GM19035 (cell line): Measurements from ENCODE around the gene PCDH9.

Experiments used
- ATAC-seq: cut with Tn5 transposase; IDR thresholded peaks from one replicate; pipeline ENCODE4 v1.9.1; 2021; ENCODE audit not compliant: unreplicated experiment

Gene PCDH9, protein sequence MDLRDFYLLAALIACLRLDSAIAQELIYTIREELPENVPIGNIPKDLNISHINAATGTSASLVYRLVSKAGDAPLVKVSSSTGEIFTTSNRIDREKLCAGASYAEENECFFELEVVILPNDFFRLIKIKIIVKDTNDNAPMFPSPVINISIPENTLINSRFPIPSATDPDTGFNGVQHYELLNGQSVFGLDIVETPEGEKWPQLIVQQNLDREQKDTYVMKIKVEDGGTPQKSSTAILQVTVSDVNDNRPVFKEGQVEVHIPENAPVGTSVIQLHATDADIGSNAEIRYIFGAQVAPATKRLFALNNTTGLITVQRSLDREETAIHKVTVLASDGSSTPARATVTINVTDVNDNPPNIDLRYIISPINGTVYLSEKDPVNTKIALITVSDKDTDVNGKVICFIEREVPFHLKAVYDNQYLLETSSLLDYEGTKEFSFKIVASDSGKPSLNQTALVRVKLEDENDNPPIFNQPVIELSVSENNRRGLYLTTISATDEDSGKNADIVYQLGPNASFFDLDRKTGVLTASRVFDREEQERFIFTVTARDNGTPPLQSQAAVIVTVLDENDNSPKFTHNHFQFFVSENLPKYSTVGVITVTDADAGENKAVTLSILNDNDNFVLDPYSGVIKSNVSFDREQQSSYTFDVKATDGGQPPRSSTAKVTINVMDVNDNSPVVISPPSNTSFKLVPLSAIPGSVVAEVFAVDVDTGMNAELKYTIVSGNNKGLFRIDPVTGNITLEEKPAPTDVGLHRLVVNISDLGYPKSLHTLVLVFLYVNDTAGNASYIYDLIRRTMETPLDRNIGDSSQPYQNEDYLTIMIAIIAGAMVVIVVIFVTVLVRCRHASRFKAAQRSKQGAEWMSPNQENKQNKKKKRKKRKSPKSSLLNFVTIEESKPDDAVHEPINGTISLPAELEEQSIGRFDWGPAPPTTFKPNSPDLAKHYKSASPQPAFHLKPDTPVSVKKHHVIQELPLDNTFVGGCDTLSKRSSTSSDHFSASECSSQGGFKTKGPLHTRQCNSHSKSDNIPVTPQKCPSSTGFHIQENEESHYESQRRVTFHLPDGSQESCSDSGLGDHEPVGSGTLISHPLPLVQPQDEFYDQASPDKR (N-terminal part only)

DNA sequence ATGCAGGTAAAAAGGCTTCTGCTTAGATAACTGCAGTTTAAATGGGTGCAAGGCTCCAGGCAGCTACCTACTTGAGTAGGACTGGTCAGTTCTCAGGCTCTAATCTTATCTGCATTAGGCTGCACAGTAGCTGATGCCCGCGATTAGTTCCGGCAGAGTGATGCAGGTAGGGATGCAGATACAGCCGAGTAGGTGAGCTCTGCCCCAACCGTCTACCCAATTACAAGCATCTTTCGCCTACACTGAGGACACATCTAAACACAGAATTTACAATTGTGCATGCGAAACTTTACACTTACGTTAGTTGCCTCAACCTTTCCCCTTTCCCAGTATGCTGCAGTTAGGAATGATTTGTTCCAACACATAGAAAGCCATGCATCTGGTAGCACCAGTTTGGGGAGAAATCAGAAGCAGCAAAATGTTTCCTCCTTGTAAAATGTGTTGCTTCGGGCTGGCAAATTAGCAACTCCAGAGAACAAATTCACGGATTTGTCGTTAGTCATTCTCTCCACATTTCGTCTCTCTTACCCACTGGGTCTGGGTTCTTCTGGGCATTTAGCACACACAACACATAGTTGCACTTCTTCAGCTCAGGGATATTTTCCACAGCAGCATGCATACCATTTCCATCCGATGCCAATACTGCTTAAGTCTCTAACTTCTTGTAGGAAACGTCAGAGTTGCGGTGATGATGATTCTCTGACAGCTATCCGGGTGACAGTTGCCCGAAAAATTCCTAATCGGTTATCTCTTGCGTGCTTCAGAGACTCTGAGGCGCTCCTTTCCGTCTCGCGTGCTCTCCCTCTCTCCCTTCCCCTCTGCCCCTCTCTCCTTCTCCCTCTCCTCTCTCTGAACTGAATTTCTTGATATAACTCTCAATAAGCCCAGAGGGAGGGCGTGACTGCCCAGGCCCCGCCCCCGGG is at the start of gene PCDH9:
TSS of gene PCDH9 (minus strand) at position 856 of the 923 bp plus-strand sequence. CDS start 1,896 bp downstream, outside the sequence.
- ATAC-seq, result peak; percentile 16

DNA sequence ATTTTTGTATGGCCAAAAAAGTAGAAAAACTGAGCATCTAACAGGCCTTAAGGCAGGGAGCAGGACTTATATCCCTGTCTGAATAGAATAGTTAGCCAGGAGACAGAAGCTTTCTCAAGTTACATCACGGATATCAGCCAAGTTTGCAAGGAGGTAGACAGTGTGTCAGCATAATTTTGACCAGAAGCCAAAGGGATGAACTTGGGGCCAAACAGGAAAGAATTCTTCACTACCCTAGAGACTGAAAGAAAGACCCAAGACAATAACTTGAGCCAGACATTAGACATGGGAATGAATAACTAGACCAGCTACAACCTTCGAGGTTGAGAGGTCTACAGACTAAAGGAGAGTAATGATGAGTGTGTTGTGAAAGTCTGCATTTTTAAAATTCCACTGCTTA is 48.1 kb upstream of the PCDH9 start:
- ATAC-seq, result no peak

DNA sequence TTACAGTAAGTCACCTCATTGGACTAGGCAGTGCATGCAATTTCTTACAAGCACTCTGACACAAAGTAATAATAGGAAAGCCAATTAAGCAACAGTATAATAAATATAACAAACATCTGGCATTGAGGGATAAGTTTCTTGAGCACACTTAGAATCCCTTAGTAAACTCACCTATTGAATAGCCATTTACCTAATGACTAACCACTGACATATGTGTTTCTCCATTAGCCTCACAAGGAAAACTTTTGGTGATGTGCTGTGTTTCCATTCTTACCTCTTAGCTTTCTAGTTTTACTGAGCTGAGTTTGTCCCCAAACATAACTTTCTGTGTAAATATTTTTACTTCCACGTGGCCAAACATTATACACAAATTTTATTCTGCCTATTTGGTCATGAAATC is 47.4 kb upstream of the PCDH9 start:
- no peak for ATAC-seq

DNA sequence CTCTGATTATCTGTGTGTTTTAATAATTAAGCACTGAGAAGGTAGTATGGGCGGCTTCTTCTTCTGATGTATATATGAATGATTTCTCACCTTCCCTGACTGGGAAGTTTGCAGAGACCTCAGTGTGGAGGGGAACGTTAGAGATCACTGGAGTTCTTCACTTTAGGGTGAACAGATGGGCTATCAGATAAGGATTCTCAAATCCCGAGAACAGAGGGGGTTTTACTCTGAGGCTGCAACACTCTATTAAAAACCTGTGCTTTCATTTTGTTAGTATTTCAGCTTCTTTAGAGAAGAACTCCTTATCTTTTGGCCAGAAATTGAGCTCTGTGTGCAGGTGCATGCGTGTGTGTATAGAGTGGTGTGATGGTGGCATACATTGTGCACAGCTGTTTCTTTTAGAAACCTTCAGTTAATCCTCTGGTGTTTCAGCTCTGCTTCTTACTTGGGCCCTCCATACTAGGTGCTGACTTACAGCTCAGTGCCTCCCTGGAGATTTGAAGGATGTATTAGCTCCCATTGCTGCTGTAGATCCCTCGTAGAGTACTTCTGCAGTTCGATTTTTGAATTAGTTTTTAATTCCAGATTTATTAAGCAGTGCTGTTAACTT is 45.3 kb upstream of the PCDH9 start:
- no peak for ATAC-seq

DNA sequence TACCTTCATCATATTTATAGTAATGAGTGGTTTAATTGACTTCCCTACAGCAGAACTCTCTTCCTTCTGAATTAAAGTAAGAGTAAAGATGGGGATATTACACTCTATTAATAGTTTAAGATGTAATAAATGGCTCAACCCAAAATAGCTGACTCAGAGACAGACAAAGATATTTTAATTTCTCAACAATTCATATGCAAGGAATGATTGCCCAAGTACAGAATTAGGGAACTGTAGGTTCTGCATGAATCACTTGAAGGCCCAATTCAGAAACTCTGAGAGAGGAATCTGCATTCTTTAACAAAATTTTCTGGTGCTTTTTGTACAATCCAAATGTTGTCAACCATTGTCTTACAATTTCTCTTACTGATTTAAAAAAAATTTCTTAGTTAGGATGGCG is 42.9 kb upstream of the PCDH9 start:
- ATAC-seq, result no peak

DNA sequence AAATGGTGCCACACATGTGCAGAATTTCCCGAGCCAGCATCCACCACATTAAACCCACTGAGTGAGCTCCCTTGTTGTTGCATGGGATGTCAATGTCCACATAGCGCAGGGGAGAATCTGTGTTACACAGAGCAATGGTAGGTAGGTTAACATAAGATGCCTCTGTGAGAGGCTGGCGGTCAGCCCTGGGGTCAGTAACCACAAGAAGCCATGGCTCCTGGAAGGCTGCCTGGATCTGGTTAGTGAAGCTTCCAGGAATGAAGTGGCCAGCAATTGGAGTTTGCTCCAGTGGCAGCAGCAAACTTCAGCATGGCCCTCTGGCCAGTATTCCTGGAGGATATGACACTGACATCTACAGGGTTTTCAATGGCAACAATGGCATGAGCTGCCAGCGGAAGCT is 37.0 kb upstream of the PCDH9 start:
- ATAC-seq, result no peak

DNA sequence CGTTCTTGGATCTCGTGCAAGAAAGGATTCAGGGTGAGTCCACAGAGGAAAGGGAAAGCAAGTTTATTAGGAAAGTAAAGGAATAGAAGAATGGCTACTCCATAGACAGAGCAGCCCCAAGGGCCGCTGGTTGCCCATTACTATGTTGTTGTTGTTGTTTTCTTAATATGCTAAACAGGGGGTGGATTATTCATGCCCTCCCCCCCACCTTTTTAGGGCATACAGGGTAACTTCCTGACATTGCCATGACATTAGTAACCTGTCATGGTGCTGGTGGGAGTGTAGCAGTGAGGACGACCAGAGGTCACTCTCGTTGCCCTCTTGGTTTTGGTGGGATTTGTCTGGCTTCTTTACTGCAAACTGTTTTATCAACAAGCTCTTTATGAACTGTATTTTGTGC is 29.1 kb upstream of the PCDH9 start:
- ATAC-seq, result no peak

DNA sequence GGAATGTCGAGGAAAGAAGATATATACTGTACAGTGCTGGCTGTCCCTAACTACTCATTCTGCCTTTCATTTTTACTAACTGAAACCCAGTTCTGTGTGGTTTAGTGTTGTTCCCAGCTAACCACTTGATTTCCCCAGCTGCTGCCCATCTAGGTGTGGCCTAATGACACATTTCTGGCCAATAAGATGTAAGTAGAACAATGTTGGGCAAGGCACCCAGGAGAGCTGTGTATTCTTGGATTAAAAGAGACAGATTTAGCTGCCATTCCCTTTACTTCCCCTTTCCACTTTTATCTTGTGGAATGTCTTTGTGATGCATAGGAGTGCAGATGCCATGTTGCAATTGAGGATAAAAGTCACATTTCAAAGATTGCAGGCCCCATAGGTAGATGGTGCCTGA is 28.3 kb upstream of the PCDH9 start:
- no peak for ATAC-seq

DNA sequence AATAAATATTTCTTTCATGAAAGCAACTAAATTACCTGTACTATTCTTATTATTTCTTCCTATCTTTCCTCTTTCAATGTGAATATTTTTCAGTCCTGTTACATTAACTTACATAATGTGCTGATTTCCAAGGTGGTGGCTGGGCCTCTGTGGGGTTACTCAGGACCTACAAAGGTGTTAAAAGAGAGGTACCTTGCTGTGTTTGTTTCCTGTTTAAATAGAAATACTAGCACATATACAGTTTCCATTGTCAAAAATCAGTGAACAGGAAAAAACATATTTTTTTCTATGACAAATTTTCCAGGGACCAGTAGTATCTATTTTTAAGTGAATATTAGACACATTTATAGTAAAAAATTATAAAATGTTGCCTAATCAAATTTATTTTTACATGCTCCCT is 8.7 kb upstream of the PCDH9 start:
- ATAC-seq, result no peak

DNA sequence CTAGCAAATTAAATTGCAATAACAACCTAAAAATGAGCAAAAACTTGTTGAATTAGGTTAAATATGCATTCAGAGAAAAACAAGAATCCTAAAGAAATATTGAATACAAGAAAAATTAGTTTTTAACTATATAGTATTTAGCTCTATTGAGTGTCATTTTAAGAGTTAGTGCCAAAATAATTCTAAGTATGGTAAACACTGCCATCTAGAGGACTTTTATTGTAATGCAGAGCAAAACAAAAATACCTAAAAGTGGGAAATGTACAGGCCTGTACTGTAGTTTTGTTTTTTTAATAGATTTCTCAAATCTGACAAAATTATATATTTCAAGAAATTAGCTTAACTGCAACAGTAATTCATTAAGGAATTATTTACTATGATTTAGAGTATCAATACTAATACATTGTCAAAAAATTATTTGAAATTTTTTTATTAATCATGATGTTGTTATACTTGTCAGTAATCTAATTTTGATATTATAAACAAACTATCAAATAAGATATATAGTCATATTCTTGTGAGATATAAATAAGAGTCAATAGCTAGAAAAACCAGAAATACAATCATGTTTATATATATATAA is 8.2 kb upstream of the PCDH9 start:
- peak; percentile 86 for ATAC-seq

DNA sequence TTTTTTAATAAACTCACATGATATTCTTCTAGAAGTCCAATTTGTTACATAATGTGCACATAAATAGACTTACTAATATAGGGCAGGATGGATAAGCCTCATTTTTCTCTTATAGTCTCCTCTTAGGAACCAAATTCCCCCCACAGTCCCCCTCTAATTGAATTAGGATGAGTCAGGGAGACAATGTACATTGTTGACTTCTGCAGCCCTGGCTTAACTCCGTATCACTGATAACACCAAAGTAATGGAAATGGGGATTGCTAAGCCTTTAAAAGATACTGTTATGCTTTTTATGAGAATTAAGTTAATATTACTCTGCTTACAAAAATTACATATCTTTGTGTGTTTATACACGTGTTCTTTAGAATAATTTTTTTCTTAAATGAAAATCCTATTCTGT is 5.1 kb upstream of the PCDH9 start:
- no peak for ATAC-seq

DNA sequence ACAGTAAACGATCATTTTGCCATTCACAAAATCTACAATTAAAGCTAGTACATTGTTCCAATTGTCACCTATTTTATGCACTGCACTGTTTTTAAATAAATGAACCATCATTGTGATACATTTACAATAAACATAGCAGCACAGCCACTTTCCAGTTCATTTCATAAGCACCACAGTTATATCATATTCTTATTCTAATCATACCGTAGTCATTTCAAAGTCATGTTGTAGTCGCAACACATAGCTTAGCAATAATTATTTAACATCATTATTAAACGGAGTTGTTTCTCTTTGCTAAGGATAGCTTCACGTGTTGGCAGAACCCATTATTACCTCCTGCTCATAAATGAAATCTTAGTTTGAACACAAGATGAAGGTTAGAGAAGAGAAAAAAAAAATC is 2.2 kb upstream of the PCDH9 start:
- ATAC-seq, result no peak

DNA sequence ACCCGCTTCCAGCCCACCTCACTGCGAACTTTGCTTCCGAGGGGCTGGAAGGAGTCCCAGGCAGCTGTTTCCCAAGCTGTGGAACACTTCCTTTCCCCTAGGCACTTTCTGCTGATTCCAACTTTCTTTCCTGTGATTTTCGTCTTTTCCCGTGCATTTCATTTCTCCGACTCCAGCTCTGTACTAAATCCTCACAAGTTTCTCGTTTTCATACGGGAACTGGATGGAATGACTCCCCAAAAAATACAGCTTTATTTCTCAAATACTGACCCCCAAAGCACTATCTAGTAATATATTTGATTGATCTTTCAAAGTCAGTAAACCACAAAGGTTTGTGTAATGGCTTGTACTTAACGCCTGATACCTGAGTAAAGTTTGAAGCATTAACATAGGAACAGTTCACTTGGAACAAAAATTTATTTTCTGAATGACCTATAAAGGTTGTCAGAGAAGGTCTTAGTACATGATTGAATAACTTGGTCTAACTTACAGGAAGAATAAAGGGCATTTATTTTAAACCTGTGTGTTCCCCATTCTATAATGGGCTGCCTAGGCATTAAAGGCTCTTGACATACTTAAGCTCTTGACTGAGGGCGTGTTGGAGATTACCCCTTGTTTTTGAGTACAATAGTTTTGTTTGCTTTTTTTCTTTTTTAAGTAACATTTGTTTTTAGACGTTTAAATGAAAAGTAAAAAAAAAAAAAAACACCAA is 1.3 kb upstream of the PCDH9 start:
- ATAC-seq, result no peak

DNA sequence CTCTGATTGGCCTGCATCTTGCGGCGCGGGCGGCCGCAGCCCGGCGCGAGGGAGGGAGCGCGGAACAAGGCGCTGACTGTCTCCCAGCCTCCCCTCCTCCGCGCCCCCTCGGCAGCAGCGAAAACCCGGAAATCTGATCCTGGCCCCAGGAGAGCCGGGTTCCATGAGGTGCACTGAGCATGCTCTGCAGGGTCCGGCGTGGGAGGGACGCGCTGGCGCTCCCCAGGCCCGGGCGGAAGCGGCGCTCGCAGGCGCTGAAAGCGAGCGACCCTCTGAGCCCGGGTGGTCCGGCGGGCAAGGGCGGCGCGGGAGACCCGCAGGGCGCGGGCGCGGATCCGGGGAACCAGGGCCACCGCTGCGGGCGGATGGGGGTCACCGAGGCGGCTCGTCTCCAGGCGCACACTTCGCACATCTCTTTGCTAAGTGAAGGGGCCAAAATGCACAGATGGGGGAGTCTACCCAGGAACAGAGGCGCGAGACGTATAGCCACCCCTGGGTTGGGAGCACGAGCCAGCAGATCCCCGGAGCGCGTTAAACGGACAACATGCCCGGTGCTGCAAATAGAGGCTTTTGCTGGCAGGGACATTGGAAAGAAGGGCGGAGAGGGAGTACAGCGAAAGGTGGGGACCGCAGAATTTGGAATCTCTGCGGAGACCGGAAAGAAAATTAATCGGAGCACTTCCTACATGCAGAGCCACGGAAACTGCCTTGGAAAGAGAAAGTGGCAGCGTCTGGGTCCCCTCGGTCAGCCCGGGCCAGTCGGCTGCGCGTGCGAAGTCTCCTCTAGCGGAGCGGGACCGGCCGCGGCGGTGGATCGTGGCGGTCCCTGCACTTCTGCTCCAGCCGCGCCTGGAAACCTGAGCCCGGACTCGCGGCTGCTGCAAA is 510 bp upstream of the PCDH9 start:
- peak; percentile 99 for ATAC-seq

DNA sequence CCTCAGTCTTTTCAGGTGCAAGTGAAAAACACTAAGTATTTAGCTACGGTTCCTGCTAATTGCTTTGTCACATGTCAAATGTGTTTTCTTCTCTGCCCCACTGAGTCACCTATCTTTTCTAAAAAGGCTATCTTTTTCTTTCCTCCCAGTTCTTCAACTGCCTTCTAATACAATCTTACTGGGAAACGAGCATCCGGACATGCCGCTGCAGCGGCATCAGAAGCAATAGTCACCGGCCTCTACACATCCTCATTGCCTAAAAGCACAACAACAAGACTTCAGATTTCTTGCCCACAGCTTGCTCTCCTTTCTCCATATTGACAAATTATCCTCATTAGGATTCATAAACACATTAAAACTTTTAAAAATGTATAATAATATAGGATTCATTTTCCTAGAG is 1.2 kb downstream of the PCDH9 start:
- no peak for ATAC-seq

DNA sequence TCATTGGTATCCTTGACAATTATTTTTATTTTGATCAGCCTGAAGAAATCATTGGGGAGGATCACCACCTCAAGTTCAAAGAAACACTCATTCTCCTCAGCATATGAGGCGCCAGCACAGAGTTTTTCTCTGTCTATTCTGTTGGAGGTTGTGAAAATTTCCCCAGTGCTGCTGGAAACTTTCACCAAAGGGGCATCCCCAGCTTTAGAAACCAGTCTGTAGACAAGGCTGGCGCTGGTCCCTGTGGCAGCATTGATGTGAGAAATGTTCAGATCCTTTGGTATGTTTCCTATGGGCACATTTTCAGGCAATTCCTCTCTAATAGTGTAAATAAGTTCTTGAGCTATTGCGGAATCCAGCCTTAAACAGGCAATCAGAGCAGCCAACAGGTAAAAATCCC is 2.1 kb downstream of the PCDH9 start:
- ATAC-seq, result no peak

DNA sequence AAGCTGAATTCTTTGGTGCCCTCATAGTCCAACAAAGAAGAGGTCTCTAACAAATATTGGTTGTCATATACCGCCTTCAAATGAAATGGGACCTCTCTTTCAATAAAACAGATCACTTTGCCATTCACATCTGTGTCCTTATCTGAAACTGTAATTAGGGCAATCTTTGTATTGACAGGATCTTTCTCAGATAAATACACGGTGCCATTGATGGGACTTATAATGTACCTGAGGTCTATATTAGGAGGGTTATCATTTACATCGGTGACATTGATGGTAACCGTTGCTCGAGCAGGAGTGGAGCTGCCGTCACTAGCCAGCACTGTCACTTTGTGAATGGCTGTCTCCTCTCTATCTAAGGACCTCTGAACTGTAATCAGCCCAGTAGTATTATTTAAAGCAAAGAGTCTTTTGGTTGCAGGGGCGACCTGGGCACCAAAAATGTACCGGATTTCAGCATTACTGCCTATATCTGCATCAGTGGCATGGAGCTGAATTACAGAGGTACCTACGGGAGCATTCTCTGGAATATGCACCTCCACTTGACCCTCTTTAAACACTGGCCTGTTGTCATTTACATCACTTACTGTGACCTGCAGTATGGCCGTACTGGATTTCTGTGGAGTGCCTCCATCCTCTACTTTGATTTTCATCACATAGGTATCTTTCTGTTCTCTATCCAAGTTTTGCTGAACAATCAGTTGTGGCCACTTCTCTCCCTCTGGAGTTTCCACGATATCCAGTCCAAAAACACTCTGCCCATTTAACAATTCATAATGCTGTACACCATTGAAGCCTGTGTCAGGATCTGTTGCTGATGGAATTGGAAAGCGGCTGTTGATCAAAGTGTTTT is 2.8 kb downstream of the PCDH9 start:
- ATAC-seq, result no peak
